GM23338 (cell line): ENCODE measurements around the gene TCTN3. TPM values are rescaled to one million over a fixed set of nuclear protein-coding genes. Genes with fewer than 3 reads are reported as not detected.

Source experiments
- ATAC-seq: fragments of 200-7000 bp; cut with Tn5 transposase; 3 replicates; pipeline ENCODE4 v1.9.1; 2020
- DNase-seq: peaks from one replicate; pipeline ENCODE4 v3.0.0-alpha.2; 2015; ENCODE audit warnings: low spot score
- H2AFZ ChIP-seq: fragments of 200-600 bp; sonication (generic); 2 replicates; pipeline ENCODE4 v1.8.0; 2016; ENCODE audit warnings: antibody characterized with exemption, mild to moderate bottlenecking, moderate library complexity
- H3F3A ChIP-seq: fragments of 200-600 bp; sonication (generic); replicated peaks from 2 replicates; pipeline ENCODE4 v1.8.0; 2017; ENCODE audit warnings: antibody characterized with exemption, mixed run types, low read depth
- H3K27ac ChIP-seq: fragments of 200-600 bp; sonication (generic); 2 replicates; pipeline ENCODE4 v1.6.1; 2016; ENCODE audit warnings: low read depth
- H3K27me3 ChIP-seq: fragments of 200-600 bp; sonication (generic); 2 replicates; pipeline ENCODE4 v1.8.0; 2016; ENCODE audit warnings: mild to moderate bottlenecking, mixed run types, moderate library complexity; ENCODE audit not compliant: insufficient read depth
- H3K36me3 ChIP-seq: fragments of 200-600 bp; sonication (generic); 2 replicates; pipeline ENCODE4 v1.8.0; 2016; ENCODE audit warnings: mild to moderate bottlenecking; ENCODE audit not compliant: insufficient read depth
- H3K4me1 ChIP-seq: fragments of 200-600 bp; sonication (generic); 2 replicates; pipeline ENCODE4 v1.8.0; 2016; ENCODE audit warnings: mild to moderate bottlenecking, moderate library complexity; ENCODE audit not compliant: insufficient read depth
- H3K4me2 ChIP-seq: fragments of 200-600 bp; sonication (generic); 2 replicates; pipeline ENCODE4 v1.7.1; 2017; ENCODE audit warnings: mixed run types
- H3K4me3 ChIP-seq: fragments of 200-600 bp; sonication (generic); 2 replicates; pipeline ENCODE4 v1.6.1; 2016; ENCODE audit warnings: mixed run types
- H3K79me2 ChIP-seq: fragments of 200-600 bp; sonication (generic); replicated peaks from 2 replicates; pipeline ENCODE4 v1.8.0; 2017; ENCODE audit warnings: mild to moderate bottlenecking; ENCODE audit not compliant: insufficient read depth
- H3K9me2 ChIP-seq: fragments of 200-600 bp; sonication (generic); 2 replicates; pipeline ENCODE4 v1.8.0; 2017; ENCODE audit not compliant: insufficient read depth
- H4K20me1 ChIP-seq: fragments of 200-600 bp; sonication (generic); replicated peaks from 2 replicates; pipeline ENCODE4 v1.8.0; 2017; ENCODE audit warnings: mild to moderate bottlenecking; ENCODE audit not compliant: insufficient read depth
- H3K27ac Mint-ChIP-seq: 2 replicates; pipeline ENCODE4 v1.8.0; 2020; ENCODE audit warnings: inconsistent platforms, mild to moderate bottlenecking, moderate library complexity, mixed read lengths
- H3K27me3 Mint-ChIP-seq: 3 replicates; pipeline ENCODE4 v1.8.0; 2022; ENCODE audit warnings: low read depth, mild to moderate bottlenecking, moderate library complexity, mixed read lengths, inconsistent platforms; ENCODE audit not compliant: insufficient read depth, poor library complexity
- H3K36me3 Mint-ChIP-seq: 3 replicates; pipeline ENCODE4 v1.8.0; 2021; ENCODE audit warnings: low read depth, mild to moderate bottlenecking, inconsistent platforms, moderate library complexity, mixed read lengths
- H3K4me1 Mint-ChIP-seq: 3 replicates; pipeline ENCODE4 v1.8.0; 2020; ENCODE audit warnings: mild to moderate bottlenecking, inconsistent platforms, mixed read lengths
- H3K4me3 Mint-ChIP-seq: 3 replicates; pipeline ENCODE4 v1.8.0; 2021; ENCODE audit warnings: moderate library complexity, mild to moderate bottlenecking, inconsistent platforms, mixed read lengths
- H3K9me3 Mint-ChIP-seq: 3 replicates; pipeline ENCODE4 v1.8.0; 2020; ENCODE audit warnings: moderate library complexity, mild to moderate bottlenecking, inconsistent platforms, mixed read lengths
- CREB1 ChIP-seq: fragments of 250-450 bp; sonication (Bioruptor Pico); IDR thresholded peaks from 2 replicates; pipeline ENCODE4 v1.5.0; 2020; ENCODE audit warnings: low read depth, mild to moderate bottlenecking, moderate library complexity
- CTCF ChIP-seq, 2 experiments: fragments of 200-600 bp in 1 of 2; sonication (generic) in 1 of 2; conservative IDR thresholded peaks; 2 replicates each; pipeline versions ENCODE4 v1.5.1 to v1.6.1; 2016 to 2017; ENCODE audit warnings: antibody characterized with exemption in 2 of 2, low read depth in 2 of 2, mild to moderate bottlenecking in 2 of 2, moderate library complexity in 1 of 2
- ETS1 ChIP-seq: IDR thresholded peaks from 2 replicates; pipeline ENCODE4 v1.6.1; 2016; ENCODE audit warnings: antibody characterized with exemption
- EZH2 ChIP-seq: fragments of 200-600 bp; sonication (generic); IDR thresholded peaks from one replicate; pipeline ENCODE4 v1.8.0; 2017; ENCODE audit warnings: antibody characterized with exemption, mild to moderate bottlenecking, low read depth; ENCODE audit not compliant: unreplicated experiment
- EZH2phosphoT487 ChIP-seq: fragments of 200-600 bp; sonication (generic); IDR thresholded peaks from one replicate; pipeline ENCODE4 v1.8.1; 2018; ENCODE audit warnings: antibody characterized with exemption; ENCODE audit not compliant: unreplicated experiment
- JUNB ChIP-seq: IDR thresholded peaks from one replicate; pipeline ENCODE4 v1.6.1; 2016; ENCODE audit warnings: antibody characterized with exemption; ENCODE audit not compliant: unreplicated experiment
- NANOG ChIP-seq: IDR thresholded peaks from 2 replicates; pipeline ENCODE4 v1.6.1; 2016; ENCODE audit warnings: antibody characterized with exemption, borderline replicate concordance
- POLR2AphosphoS5 ChIP-seq: IDR thresholded peaks from 2 replicates; pipeline ENCODE4 v1.6.1; 2016; ENCODE audit warnings: antibody characterized with exemption, low read depth
- REST ChIP-seq: IDR thresholded peaks from one replicate; pipeline ENCODE4 v1.6.1; 2018; ENCODE audit warnings: antibody characterized with exemption; ENCODE audit not compliant: unreplicated experiment
- STAT1 ChIP-seq: IDR thresholded peaks from one replicate; pipeline ENCODE4 v1.6.1; 2016; ENCODE audit warnings: antibody characterized with exemption; ENCODE audit not compliant: unreplicated experiment
- ZNF114 ChIP-seq: fragments of 250-450 bp; sonication (Bioruptor Pico); IDR thresholded peaks from 2 replicates; pipeline ENCODE4 v1.5.0; 2020; ENCODE audit warnings: mild to moderate bottlenecking, moderate library complexity
- ZNF331 ChIP-seq: fragments of 250-450 bp; sonication (Bioruptor Pico); IDR thresholded peaks from 2 replicates; pipeline ENCODE4 v1.5.0; 2020; ENCODE audit warnings: low read depth, mild to moderate bottlenecking, moderate library complexity
- ZNF462 ChIP-seq: fragments of 250-450 bp; sonication (Bioruptor Pico); IDR thresholded peaks from 2 replicates; pipeline ENCODE4 v1.5.0; 2020; ENCODE audit warnings: mild to moderate bottlenecking, moderate library complexity
- polyA plus RNA-seq: library from polyadenylated mRNA; unstranded; fragments of >200 nt; fragmentation: Nextera tagmentation; extraction: Ambion mirVana; gene quantifications from 2 replicates; pipeline ENCODE4 v1.2.1, GENCODE V29; 2016
- total RNA-seq: library from RNA; depleted of rRNA; stranded (reverse); fragments of >200 nt; shearing (Covaris generic); gene quantifications from 2 replicates; pipeline ENCODE4 v1.2.3, GENCODE V29; 2014

The TCTN3 gene
- total and polyA plus RNA-seq, 2 experiments from 2014 or later: 29.7 to 32.4 TPM

GRCh38 chr10:95716466-95716865 is 22.7 kb upstream of the TCTN3 start:
- H2AFZ ChIP-seq: peak overlapping the region; percentile 84
- no peaks in the 10 kb centered on the region for H3K27me3 ChIP-seq
- H3K36me3 ChIP-seq: no peaks in the 10 kb centered on the region
- Mint-ChIP-seq H3K4me1 (peaks cover 5% of the 10 kb centered on the region; the same call in 1 of the 3 replicates), H3K36me3 (no peaks in the 10 kb centered on the region), H3K4me3 (no peak overlapping the region), H3K27ac (no peak overlapping the region), H3K9me3 (no peaks in the 10 kb centered on the region), H3K27me3 (peaks cover 1% of the 10 kb centered on the region)
- no peak overlapping the region for H3K4me2 ChIP-seq
- H3K27ac ChIP-seq: no peak overlapping the region
- ATAC-seq (no peak), DNase-seq (no peak)
- no peaks in the 10 kb centered on the region for H3K79me2 ChIP-seq
- H3K4me1 ChIP-seq: no peaks in the 10 kb centered on the region
- H3K4me3 ChIP-seq: no peak overlapping the region
- H3F3A ChIP-seq: no peaks in the 10 kb centered on the region
- no peaks in the 10 kb centered on the region for H4K20me1 ChIP-seq
- no peaks in the 10 kb centered on the region for H3K9me2 ChIP-seq
- TF ChIP-seq ZNF462 (CRISPR knock-in tag) (no peak), STAT1 (no peak), ZNF114 (CRISPR knock-in tag) (no peak), REST (no peak), EZH2phosphoT487 (no peak), NANOG (no peak), JUNB (no peak), CTCF (conservative IDR thresholded peaks at IDR 0.05; ENCODE audit: low read depth in 2 of 2) (no peak), ETS1 (no peak), EZH2 (no peak), ZNF331 (no peak), CREB1 (no peak), POLR2AphosphoS5 (no peak)
